ENCODE measurements around the gene FGD4.
A peak's percentile ranks its signal among the peaks of the same experiment; 100 is the strongest.

FGD4 gene

DNA sequence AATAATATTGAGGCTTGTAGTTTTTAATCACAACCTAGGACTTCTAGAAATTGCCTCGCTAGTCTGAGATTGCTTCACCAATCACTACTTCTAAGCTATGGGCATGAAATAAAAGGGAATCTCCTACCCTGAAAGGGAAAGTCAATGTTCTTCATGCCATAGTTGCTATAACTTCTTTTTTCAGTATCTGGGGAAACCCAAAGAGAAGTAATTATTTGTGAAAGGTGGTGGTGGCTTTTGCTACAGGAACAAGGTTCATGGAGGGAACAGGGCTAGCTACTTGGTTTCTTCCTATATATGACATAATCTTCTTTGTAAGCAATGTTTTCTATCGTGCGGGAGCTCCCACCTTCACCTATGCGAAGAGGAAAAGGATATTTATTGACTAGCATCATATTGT lies 218.2 kb downstream of the FGD4 start:
- DNase-seq = no peak

DNA sequence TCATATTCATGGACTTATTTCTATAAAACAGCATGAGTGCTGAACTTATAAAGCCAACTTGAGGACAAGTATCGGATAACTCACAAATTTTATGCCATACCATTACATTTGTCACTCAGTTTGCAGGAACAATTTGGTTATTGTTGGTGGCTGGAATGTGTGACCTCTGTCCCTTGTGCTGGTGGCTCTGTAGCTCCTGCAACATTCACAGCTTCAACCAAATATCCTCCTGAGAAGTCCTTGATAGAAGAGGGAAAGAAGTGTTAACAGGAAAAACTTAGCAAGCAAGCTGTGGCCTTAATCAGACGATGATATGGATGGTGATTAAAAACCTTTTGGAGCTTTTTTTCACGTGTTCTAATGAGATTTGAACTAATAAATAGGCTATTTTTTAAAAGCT lies 218.8 kb downstream of the FGD4 start:
- no peak for DNase-seq

DNA sequence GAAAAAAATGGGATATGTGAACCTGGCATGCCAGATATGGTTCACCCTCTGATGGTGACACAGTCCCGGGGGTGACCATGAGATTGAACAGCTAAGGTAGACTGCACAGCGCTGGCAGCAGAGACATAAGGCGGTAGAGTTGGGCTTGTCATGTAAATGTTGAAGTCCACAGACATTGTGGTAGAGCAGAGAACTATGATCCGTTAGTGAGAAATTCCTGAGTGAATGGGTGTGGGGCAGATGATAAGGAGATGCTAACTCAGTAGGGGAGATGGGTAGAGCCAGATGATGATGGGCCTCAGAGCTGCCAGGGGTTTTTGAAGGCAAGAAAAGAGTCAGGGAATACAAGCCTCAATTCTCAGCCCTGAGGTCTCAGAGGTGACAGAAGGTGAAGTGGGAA lies 228.6 kb downstream of the FGD4 start:
- no peak for DNase-seq

GRCh38 chr12:32641287-32641901 lies 242.0 kb downstream of the FGD4 start:
- DNase-seq = no peak

DNA sequence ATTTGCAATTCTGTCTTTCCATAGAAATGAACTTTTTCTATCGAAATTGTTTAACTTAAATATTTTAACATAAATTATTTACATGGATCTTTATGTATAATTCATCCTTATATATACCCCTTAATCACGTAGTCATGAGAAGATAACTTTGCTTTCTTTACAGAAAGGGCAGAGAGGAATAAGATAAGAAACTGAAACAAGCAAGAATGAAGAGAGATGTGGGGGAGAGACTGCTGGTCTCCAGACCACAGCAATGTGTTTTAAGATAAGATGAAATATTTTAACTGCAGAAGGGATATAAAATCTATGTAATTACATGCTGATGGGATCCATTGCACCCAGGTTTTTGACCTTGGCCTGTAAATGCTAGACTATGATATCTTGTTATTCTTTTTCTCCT lies 245.1 kb downstream of the FGD4 start:
- no peak for DNase-seq

DNA sequence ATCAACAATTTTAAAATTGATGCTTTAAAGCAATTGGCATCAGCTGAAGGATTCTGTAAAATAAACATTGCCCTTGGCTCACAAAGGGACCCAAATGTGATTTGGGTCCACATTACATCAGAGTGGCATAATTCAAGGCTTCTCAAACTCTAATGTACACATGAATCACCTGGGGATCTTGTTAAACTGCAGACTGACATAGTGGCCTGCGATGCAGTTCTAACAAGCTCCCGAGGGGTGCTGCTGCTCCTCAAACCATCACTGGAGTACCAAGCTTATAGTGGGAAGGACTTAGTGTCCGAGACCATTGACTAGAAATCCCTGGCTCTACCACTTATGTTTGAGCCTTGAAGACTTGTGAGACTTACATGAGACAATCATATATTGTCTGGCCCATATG lies 247.9 kb downstream of the FGD4 start:
- DNase-seq = no peak

DNA sequence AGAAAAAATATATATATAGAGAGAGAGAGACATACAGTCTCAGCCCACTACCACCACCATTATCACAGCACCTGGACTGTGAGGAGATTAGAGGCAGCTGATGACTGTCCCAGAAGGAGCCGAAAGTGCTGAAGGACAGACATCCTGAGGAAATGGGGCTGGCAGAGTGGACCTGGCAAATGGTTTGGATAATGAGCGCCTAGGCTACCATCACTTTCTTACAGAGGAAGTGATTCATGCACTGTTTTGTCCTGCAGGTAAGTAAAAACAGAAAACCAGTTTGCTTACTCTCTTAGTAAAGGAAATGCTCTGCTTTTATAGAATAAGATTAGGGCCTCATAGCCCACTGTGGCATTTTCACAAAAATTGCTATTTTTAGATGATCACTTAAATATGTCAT lies 251.2 kb downstream of the FGD4 start:
- DNase-seq = no peak

DNA sequence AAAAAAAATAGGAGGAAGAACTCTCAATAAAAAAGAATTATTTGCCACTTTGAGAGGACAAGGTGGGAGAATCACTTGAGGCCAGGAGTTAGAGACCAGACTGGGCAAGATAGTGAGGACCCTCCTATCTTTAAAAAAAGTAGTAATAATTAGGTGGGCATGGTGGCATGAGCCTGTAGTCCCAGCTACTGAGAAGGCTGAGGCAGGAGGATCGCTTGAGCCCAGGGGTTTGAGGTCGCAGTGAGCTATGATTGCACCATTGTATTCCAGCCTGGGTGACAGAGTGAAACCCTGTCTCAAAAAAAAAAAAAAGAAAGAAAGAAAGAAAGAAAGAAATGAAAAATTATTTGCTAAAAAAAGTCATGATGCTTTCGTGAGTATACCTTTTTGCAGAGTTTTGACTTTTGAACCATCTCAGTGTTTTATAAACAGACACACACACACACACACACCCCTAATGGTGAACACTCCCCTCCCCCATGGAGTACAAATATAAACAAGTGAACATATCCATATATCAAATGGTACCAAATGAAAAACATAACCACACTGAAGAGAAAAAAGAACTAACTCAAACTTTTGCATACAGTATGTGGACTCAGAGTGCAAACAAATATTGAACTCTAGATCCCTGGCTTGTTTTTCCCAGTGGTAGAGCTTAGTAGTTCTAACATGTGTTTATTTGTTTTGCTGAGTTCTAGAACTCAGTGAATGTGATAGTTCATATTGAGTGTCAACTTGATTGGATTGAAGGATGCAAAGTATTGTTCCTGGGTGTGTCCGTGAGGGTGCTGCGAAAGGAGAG lies 252.0 kb downstream of the FGD4 start:
- DNase-seq = no peak

DNA sequence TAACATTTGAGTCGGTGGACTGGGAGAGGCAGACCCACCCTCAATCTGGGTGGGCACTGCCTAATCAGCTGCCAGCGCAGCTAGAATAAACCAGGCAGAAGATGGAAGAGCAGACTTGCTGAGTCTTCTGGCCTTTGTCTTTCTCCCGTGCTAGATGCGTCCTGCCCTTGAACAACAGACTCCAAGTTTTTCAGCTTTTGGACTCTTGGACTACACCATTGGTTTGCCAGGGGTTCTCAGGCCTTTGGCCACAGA lies 252.5 kb downstream of the FGD4 start:
- DNase-seq = no peak

- no peak for DNase-seq
These were observed 260.6 kb downstream of the FGD4 start for GRCh38 chr12:32659908-32660440.

DNA sequence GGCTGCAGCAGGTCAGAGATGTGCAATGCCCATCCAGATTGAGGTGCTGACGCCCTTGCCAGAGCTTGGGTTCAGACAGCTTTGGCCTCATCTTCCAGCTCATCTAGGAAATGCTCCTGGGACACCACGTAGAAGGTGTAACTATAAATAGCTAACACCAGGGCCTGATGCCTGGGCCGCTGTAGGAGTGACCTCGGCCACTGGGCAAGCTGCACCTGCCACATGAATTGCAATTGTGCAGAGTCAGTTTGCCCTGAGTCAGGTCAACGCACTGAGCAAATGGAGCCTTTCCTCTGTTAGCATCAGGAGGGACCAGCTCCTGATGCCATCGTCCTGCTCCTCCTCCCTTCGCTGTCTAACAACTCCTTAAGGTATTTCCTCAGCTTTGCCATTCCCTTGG lies 262.3 kb downstream of the FGD4 start:
- no peak for DNase-seq

GRCh38 chr12:32662665-32663064 lies 263.3 kb downstream of the FGD4 start:
- DNase-seq = no peak

- DNase-seq = no peak
These were observed 266.7 kb downstream of the FGD4 start for GRCh38 chr12:32666018-32666417.

- DNase-seq = no peak
These were observed 270.2 kb downstream of the FGD4 start for GRCh38 chr12:32669584-32669983.

DNA sequence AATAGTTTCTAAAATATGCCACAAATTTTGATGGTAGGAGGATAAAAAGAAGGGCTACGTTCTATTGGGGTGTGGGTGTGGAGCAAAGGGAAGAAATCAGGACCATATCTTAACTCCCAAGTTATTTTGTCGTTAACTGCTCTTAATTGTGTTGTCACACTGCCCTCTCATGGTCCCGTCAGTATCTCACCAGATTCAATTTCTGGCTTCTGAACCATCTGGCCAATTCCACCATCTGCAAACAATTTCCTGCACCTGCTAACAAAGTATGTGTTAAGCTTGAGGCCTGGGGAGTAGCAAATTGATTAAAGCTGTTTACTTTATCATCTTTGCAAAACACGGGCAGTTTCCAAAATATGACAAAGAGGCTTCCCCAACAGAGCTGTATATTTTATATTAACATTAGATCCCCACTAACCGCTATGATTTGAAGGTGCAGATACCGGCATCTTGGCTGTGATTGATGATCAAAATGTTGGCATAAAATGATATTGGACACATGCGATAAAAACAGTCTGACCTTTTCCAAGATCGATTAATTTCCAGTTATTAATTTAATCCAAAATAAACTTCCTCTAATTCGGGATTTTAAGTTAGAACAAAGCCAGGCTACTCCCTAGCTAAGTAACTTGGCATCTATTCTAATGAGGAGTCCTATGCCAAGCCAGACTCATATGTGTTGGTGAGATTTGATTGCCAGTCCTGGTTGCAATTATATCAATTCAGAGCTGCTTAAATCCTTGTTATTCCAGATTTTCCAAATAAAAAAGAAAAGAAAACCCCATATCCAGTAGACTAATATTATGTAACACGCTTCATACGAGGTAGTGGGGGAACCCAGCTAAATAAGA lies 272.8 kb downstream of the FGD4 start:
- DNase-seq = no peak

GRCh38 chr12:32679091-32679919 lies 279.9 kb downstream of the FGD4 start, which contains the start of gene DNM1L:
TSS of gene DNM1L (plus strand) at chr12:32679301. CDS start at chr12:32679364, 63 bp downstream.
- DNase-seq = peak; percentile 93

- DNase-seq = no peak
These were observed 280.5 kb downstream of the FGD4 start for GRCh38 chr12:32679920-32680237.

DNA sequence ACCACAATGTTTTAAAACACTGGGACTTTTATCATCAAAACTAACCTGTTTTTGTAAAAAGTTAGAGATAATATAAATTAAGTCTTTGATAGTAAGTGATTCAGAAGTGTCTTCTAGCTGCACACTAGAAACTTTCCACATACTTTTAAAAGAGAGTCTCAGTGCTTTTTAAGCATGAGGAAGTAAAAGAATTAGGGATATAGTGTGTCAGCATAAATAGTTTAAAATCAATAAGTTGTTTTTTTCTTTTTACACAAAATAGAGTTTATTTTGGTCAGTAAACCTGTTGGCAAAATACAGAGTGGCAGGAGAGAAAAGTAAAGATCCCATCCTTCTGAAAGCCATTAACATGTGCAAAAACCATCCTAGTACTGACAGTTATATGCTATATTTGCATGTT lies 281.4 kb downstream of the FGD4 start:
- DNase-seq = no peak

DNA sequence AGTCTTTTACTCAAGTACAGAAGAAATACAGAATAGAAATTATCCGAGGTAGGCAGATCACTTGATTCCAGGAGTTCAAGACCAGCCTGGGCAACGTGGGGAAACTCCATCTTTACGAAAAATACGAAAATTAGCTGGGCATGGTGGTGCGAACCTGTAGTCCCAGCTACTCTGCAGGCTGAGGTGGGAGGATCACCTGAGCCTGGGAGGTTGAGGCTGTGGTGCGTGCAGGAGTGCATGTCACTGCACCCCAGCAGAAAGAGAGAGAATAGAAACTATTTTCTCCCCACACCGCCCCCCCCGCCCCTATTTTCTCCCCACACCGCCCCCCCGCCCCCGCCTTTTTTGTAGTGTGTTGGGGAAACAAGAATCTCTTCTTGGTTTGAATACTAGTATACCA lies 281.9 kb downstream of the FGD4 start:
- DNase-seq = no peak

- DNase-seq = no peak
These were observed 287.0 kb downstream of the FGD4 start for GRCh38 chr12:32686340-32686739.

- no peak for DNase-seq
These were observed 289.4 kb downstream of the FGD4 start for GRCh38 chr12:32688786-32689185.

DNA sequence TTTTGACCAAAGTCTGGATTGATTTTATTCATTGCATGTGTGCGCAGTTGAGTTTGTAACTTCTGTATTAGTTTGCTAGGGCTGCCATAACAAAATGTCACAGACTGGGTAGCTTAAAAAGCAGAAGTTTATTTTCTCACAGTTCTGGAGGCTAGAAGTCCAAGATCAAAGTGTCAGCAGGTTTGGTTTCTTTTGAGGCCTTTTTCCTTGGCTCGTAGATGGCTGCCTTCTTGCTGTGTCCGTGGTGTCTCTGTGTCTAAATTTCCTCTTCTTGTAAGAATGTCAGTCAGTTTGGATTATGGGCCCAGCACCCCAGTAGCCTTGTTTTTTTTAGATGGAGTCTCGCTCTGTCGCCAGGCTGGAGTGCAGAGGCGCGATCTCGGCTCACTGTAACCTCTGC lies 291.6 kb downstream of the FGD4 start:
- DNase-seq = no peak

- no peak for DNase-seq
These were observed 293.0 kb downstream of the FGD4 start for GRCh38 chr12:32692358-32692757.
